ENCODE results near the gene ILRUN. TPM values are rescaled to one million over a fixed set of nuclear protein-coding genes. Genes with fewer than 3 reads are reported as not detected.

Gene ILRUN
- total RNA-seq, 1 donor from 2014 or later, result 55.6 TPM

DNA sequence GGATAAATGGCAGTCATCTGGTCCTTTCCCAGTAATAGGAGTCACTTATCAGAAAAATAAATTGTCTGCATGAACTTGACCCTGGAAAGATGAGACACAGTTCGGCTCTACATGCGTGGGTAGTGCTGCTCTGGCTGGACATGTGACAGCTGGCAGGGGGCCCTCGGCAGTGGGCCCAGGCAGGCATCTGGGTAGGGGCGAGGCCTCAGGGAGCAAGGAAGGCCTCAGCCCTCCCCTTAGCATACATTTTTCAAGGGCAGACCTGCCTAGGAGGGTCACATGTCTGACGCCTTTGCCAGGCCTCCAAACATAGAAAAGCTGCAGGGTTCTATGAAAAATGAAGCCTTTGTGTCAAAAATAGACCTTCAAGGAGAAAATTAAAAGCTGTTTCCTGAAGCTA lies 12.8 kb upstream of the ILRUN start:
- DNase-seq (ENCODE audit: low spot score in 2 of 2, unreplicated experiment in 2 of 2), result no peak
- no peak overlapping the region for H3K4me3 Mint-ChIP-seq
- no peaks in the 10 kb centered on the region for H3K27me3 Mint-ChIP-seq (ENCODE audit: low read depth)
- H3K4me1 Mint-ChIP-seq, result peaks cover 23% of the 10 kb centered on the region
- TF ChIP-seq, protein P1, sequence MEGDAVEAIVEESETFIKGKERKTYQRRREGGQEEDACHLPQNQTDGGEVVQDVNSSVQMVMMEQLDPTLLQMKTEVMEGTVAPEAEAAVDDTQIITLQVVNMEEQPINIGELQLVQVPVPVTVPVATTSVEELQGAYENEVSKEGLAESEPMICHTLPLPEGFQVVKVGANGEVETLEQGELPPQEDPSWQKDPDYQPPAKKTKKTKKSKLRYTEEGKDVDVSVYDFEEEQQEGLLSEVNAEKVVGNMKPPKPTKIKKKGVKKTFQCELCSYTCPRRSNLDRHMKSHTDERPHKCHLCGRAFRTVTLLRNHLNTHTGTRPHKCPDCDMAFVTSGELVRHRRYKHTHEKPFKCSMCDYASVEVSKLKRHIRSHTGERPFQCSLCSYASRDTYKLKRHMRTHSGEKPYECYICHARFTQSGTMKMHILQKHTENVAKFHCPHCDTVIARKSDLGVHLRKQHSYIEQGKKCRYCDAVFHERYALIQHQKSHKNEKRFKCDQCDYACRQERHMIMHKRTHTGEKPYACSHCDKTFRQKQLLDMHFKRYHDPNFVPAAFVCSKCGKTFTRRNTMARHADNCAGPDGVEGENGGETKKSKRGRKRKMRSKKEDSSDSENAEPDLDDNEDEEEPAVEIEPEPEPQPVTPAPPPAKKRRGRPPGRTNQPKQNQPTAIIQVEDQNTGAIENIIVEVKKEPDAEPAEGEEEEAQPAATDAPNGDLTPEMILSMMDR (IDR thresholded peaks at IDR 0.05; ENCODE audit: unreplicated experiment), result no peak
- H3K9me3 Mint-ChIP-seq, result no peaks in the 10 kb centered on the region
- H3K36me3 Mint-ChIP-seq, result no peaks in the 10 kb centered on the region
- H3K27ac Mint-ChIP-seq, result peak overlapping the region; percentile 92

DNA sequence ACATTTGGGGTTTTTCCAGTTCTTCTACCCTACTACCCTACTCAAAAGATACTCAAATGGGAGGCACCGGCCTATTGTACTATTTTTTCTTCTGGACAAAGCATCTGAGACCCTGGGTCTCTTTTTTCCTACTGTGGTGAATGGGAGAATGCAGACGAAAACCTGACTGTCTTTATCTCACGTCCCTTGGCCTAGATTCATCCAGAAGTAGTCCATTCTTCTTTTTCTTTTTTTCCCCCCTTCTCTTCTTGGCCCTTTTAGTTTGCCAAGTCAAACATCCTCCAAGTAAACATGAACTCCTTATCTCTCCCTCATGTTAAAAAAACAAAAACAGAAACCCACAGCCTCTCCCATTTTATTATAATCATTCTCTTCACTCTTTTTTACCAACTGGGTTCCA lies 8.7 kb upstream of the ILRUN start:
- peak overlapping the region; percentile 68 for H3K27ac Mint-ChIP-seq
- TF ChIP-seq, protein P1 (IDR thresholded peaks at IDR 0.05; ENCODE audit: unreplicated experiment), result no peak
- H3K9me3 Mint-ChIP-seq, result no peaks in the 10 kb centered on the region
- no peaks in the 10 kb centered on the region for H3K27me3 Mint-ChIP-seq (ENCODE audit: low read depth)
- no peak overlapping the region for H3K4me3 Mint-ChIP-seq
- peaks cover 29% of the 10 kb centered on the region for H3K4me1 Mint-ChIP-seq
- H3K36me3 Mint-ChIP-seq, result no peaks in the 10 kb centered on the region
- DNase-seq (ENCODE audit: low spot score in 2 of 2, unreplicated experiment in 2 of 2), result no peak

DNA sequence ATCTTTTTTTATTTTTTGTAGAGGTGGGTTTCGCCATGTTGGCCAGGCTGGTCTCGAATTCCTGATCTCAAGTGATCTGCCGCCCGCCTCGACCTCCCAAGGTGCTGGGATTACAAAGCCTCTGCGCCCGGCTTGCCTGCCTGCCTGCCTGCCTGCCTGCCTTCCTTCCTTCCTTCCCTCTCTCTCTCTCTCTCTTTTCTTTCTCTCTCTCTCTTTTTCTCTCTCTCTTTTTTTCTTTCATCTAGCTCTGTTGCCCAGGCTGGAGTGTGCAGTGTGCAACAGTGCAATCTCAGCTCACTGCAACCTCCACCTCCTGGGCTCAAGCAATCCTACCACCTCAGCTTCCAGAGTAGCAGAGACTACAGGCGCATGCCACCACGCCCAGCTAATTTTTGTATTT lies 4.6 kb upstream of the ILRUN start:
- Mint-ChIP-seq H3K27me3 (ENCODE audit: low read depth) (no peaks in the 10 kb centered on the region), H3K27ac (no peak overlapping the region), H3K36me3 (no peaks in the 10 kb centered on the region), H3K9me3 (no peaks in the 10 kb centered on the region), H3K4me1 (peaks cover 21% of the 10 kb centered on the region), H3K4me3 (no peak overlapping the region)
- no peak for DNase-seq (ENCODE audit: low spot score in 2 of 2, unreplicated experiment in 2 of 2)
- TF ChIP-seq, protein P1 (IDR thresholded peaks at IDR 0.05; ENCODE audit: unreplicated experiment), result no peak

DNA sequence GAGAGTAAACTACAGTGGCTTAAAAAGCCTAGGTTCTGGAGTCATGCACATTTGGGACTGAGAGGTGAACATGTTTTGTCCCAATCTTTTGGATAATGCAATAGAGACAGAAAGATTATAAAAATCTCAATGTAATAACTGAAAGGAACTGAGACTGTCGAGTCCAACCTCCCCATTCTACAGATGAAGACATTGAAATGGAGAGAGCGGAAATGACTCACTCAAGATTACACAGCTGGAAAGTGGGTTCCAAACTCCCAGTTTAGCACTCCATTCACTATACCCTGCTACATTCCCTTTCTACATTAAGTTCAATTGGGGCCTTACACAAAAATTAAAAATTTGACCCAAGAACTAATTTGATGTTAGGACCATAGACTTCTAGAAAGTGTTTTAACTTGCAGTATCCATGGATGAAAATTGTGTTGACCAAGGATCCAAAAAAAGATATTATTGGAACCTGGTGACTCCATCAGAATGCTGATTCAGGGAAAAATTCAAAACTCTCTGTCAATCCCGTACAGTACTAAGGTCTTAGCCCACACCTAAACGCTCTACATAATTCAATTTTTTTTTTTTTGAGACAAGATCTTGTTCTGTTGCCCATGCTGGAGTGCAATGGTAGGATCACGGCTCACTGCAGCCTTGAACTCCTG lies 1.5 kb upstream of the ILRUN start:
- Mint-ChIP-seq H3K27ac (no peak overlapping the region), H3K27me3 (ENCODE audit: low read depth) (no peaks in the 10 kb centered on the region), H3K9me3 (no peaks in the 10 kb centered on the region), H3K36me3 (no peaks in the 10 kb centered on the region), H3K4me3 (peak overlapping the region; percentile 95), H3K4me1 (peaks cover 33% of the 10 kb centered on the region)
- TF ChIP-seq, protein P1 (IDR thresholded peaks at IDR 0.05; ENCODE audit: unreplicated experiment), result no peak
- no peak for DNase-seq (ENCODE audit: low spot score in 2 of 2, unreplicated experiment in 2 of 2)

DNA sequence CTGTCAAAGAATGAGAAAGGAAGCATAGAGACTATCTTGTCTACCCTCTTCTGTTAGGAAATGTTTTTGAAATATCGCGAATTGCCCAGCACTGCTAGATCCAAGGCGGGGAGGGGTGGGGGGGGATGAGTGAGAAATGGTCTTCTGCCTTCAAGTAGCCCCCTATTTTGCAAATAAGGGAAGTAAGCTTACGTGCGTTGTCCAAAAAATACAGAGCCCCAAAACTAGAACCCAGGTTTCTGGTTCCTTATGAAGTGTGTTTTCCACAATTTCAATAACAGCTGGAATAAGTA lies 923 bp upstream of the ILRUN start:
- Mint-ChIP-seq H3K4me1 (peaks cover 33% of the 10 kb centered on the region), H3K9me3 (no peaks in the 10 kb centered on the region), H3K27me3 (ENCODE audit: low read depth) (no peaks in the 10 kb centered on the region), H3K36me3 (no peaks in the 10 kb centered on the region), H3K27ac (peak overlapping the region; percentile 99), H3K4me3 (peak overlapping the region; percentile 95)
- DNase-seq (ENCODE audit: low spot score in 2 of 2, unreplicated experiment in 2 of 2), result no peak
- TF ChIP-seq, protein P1 (IDR thresholded peaks at IDR 0.05; ENCODE audit: unreplicated experiment), result no peak
